OCI-LY1 (cell line): Measurements from ENCODE around the gene FEV.

Source experiments
- CTCF ChIP-seq: fragments of 200-600 bp; sonication (generic), shearing (Covaris generic); IDR thresholded peaks from 2 replicates; pipeline ENCODE4 v1.5.1; 2017; ENCODE audit warnings: mild to moderate bottlenecking, antibody characterized with exemption, low read length, moderate library complexity, mixed read lengths
- EZH2 ChIP-seq: fragments of 200-600 bp; sonication (generic), shearing (Covaris generic); IDR thresholded peaks from 2 replicates; pipeline ENCODE4 v1.8.0; 2017; ENCODE audit warnings: borderline replicate concordance, mixed run types, mild to moderate bottlenecking, antibody characterized with exemption, low read length, moderate library complexity, mixed read lengths

DNA sequence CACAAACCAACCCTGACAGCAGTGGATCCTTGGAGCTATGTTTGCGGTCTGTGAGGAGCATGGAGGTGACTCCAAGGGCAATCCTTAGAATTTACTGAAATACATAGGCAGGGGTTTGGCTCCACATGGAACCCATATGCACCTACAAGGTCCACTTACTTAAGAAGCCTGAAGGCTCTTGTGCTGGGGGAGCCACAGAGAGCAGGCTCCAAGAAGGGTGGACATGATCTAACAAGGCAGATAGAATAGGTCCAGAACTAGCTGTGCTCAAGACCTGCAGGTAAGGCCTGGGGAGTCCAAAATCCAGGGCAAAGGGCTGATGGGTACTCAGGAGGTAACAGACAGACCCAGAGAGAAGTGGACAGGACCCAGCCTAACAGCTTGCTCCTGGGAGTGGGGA is 26.7 kb downstream of the FEV start:
- TF ChIP-seq CTCF (no peak), EZH2 (no peak)
